ENCODE measurements around the gene FAM163B.

The FAM163B gene

GRCh38 chr9:133601746-133602145 is 7.4 kb downstream of the FAM163B start:
- Histone ChIP-seq H3K9me3 (ENCODE audit: control insufficient read depth, low read length) (no peaks in the 10 kb centered on the region), H3K27ac (ENCODE audit: insufficient read depth, low read depth, low read length, poor library complexity, severe bottlenecking) (no peak overlapping the region), H3K4me3 (ENCODE audit: insufficient read depth, low read depth, low read length) (no peak overlapping the region), H3K4me1 (ENCODE audit: control insufficient read depth, insufficient read depth, low read length) (no peaks in the 10 kb centered on the region), H3K36me3 (ENCODE audit: control insufficient read depth, insufficient read depth, low read length) (no peaks in the 10 kb centered on the region), H3K27me3 (ENCODE audit: control insufficient read depth, insufficient read depth, low read length, poor library complexity, severe bottlenecking) (peaks cover 2% of the 10 kb centered on the region)
- WGBS, 2 experiments, result 92 to 93% methylated on average over 10 of the region's 10 CpGs

DNA sequence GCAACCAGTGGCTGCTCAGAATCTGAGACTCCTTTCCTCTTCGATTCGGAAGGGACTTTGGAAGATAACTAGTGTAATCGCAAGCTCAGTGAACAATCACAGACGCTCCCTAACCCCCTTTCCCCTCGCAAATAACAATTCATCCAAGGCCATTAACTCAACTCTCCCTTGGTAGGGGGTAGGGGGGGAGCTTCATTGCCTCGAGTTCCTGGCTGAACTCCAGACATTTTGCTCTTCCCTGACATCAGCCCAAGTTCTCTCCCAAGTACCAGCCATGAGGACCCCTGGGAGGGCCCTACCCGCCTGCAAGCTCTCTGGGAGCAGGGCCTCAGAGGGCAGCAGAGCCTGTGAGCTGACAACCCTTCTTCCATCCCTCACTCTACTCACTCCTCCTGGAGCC is 8.4 kb downstream of the FAM163B start:
- no peaks in the 10 kb centered on the region for H3K36me3 ChIP-seq (ENCODE audit: control insufficient read depth, insufficient read depth, low read length)
- WGBS, 2 experiments, result 77 to 78% methylated on average over 5 to 6 of the region's 7 CpGs
- no peak overlapping the region for H3K27ac ChIP-seq (ENCODE audit: insufficient read depth, low read depth, low read length, poor library complexity, severe bottlenecking)
- no peak overlapping the region for H3K4me3 ChIP-seq (ENCODE audit: insufficient read depth, low read depth, low read length)
- no peaks in the 10 kb centered on the region for H3K4me1 ChIP-seq (ENCODE audit: control insufficient read depth, insufficient read depth, low read length)
- H3K27me3 ChIP-seq (ENCODE audit: control insufficient read depth, insufficient read depth, low read length, poor library complexity, severe bottlenecking), result no peaks in the 10 kb centered on the region
- no peaks in the 10 kb centered on the region for H3K9me3 ChIP-seq (ENCODE audit: control insufficient read depth, low read length)

DNA sequence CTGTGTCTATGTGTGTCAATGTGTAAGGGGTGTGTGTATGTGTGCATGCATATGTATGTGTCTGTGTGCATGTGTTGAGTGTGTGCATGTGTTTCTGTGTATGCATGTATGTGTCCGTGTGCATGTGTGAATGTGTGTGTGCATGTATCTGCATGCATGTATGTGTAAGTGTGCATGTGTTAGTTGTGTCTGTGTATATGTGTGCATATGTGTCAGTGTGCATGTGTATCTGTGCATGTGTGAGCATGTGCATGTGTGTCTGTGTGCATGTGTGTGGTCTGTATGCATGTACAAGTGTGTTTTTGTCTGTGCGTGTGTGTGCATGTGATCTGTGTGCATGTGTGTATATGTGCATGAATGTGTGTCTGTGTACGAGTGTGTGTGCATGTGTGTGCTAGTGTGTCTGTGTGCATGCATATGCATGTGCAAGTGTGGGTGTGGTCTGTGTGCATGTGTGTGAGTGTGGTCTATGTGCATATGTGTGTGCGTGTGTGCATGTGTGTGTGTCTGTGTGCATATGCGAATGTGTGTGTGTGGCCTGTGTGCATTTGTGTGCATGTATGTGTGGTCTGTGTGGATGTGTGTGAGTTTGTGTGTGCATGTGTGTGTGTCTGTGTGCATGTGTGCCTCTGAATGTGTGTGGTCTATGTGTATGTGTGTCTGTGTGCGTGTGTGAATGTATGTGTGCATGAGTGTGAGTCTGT is 9.6 kb downstream of the FAM163B start:
- Histone ChIP-seq H3K27me3 (ENCODE audit: control insufficient read depth, insufficient read depth, low read length, poor library complexity, severe bottlenecking) (no peaks in the 10 kb centered on the region), H3K9me3 (ENCODE audit: control insufficient read depth, low read length) (no peaks in the 10 kb centered on the region), H3K4me1 (ENCODE audit: control insufficient read depth, insufficient read depth, low read length) (no peaks in the 10 kb centered on the region), H3K36me3 (ENCODE audit: control insufficient read depth, insufficient read depth, low read length) (no peaks in the 10 kb centered on the region), H3K27ac (ENCODE audit: insufficient read depth, low read depth, low read length, poor library complexity, severe bottlenecking) (no peak overlapping the region), H3K4me3 (ENCODE audit: insufficient read depth, low read depth, low read length) (no peak overlapping the region)
- WGBS, 2 experiments, result 92 to 95% methylated on average over 6 of the region's 6 CpGs

DNA sequence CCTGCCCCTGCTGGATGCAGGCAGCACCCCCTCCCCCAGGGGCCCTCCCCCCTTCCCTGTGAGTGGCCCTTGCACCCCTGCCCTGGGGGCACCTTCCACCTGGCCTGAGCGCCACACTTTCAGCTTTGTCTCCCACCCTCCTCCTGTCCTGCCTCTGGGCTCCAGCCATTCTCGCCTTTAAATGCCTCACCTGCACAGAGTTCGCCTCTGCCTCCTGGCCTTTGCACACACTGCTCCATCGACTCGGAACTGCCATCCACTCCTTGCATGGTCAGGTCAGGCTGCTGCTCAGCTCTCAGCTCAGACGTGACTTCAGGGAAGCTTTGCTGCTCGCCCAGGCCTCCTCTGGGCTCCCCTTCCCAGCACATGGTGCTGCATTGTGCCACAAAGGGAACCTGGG is 10.2 kb downstream of the FAM163B start:
- no peaks in the 10 kb centered on the region for H3K9me3 ChIP-seq (ENCODE audit: control insufficient read depth, low read length)
- H3K27ac ChIP-seq (ENCODE audit: insufficient read depth, low read depth, low read length, poor library complexity, severe bottlenecking), result no peak overlapping the region
- H3K27me3 ChIP-seq (ENCODE audit: control insufficient read depth, insufficient read depth, low read length, poor library complexity, severe bottlenecking), result no peaks in the 10 kb centered on the region
- no peaks in the 10 kb centered on the region for H3K36me3 ChIP-seq (ENCODE audit: control insufficient read depth, insufficient read depth, low read length)
- WGBS, 2 experiments, result 91 to 92% methylated on average over 7 of the region's 7 CpGs
- H3K4me1 ChIP-seq (ENCODE audit: control insufficient read depth, insufficient read depth, low read length), result no peaks in the 10 kb centered on the region
- no peak overlapping the region for H3K4me3 ChIP-seq (ENCODE audit: insufficient read depth, low read depth, low read length)

DNA sequence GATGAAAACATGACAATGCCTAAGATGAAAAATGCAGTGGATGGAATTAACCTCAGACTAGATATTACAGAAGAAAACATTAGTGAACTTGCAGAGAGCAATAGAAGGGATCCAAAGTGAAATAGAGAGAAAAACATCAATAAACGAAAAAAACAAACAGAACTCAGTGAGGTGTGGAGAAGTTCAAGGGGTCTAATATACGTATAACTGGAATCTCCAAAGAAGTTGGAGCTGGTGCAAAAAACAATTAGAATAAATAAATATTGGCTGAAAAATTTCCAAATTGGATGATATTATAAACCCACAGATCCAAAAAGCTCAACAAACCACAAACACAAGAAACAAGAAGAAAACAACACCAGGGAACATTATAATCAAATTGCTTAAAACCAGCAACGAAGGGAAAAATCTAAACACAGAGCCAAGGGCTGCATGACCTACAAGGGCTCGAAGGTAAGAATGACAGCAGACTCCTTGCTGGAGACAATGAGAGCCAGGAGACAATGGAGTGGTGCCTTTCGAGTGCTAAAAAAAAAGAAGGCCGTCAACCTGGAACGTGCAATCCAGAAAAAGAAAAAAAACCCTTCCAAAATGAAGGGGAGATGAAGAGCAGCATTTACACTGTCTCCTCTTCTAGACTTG is 11.8 kb downstream of the FAM163B start:
- no peaks in the 10 kb centered on the region for H3K9me3 ChIP-seq (ENCODE audit: control insufficient read depth, low read length)
- 86 to 88% methylated on average over 7 of the region's 7 CpGs for WGBS, 2 experiments
- no peak overlapping the region for H3K27ac ChIP-seq (ENCODE audit: insufficient read depth, low read depth, low read length, poor library complexity, severe bottlenecking)
- no peaks in the 10 kb centered on the region for H3K27me3 ChIP-seq (ENCODE audit: control insufficient read depth, insufficient read depth, low read length, poor library complexity, severe bottlenecking)
- no peak overlapping the region for H3K4me3 ChIP-seq (ENCODE audit: insufficient read depth, low read depth, low read length)
- H3K4me1 ChIP-seq (ENCODE audit: control insufficient read depth, insufficient read depth, low read length), result no peaks in the 10 kb centered on the region
- H3K36me3 ChIP-seq (ENCODE audit: control insufficient read depth, insufficient read depth, low read length), result no peaks in the 10 kb centered on the region

- Histone ChIP-seq H3K4me3 (ENCODE audit: insufficient read depth, low read depth, low read length) (no peak overlapping the region), H3K9me3 (ENCODE audit: control insufficient read depth, low read length) (no peaks in the 10 kb centered on the region), H3K4me1 (ENCODE audit: control insufficient read depth, insufficient read depth, low read length) (no peaks in the 10 kb centered on the region), H3K27ac (ENCODE audit: insufficient read depth, low read depth, low read length, poor library complexity, severe bottlenecking) (no peak overlapping the region), H3K36me3 (ENCODE audit: control insufficient read depth, insufficient read depth, low read length) (no peaks in the 10 kb centered on the region), H3K27me3 (ENCODE audit: control insufficient read depth, insufficient read depth, low read length, poor library complexity, severe bottlenecking) (no peaks in the 10 kb centered on the region)
- 82% methylated on average over 8 of the region's 8 CpGs for WGBS, 2 experiments
Measured at GRCh38 chr9:133595910-133596309, 13.3 kb downstream of the FAM163B start.

- no peaks in the 10 kb centered on the region for H3K36me3 ChIP-seq (ENCODE audit: control insufficient read depth, insufficient read depth, low read length)
- H3K27me3 ChIP-seq (ENCODE audit: control insufficient read depth, insufficient read depth, low read length, poor library complexity, severe bottlenecking), result no peaks in the 10 kb centered on the region
- no peaks in the 10 kb centered on the region for H3K9me3 ChIP-seq (ENCODE audit: control insufficient read depth, low read length)
- H3K27ac ChIP-seq (ENCODE audit: insufficient read depth, low read depth, low read length, poor library complexity, severe bottlenecking), result no peak overlapping the region
- WGBS, 2 experiments, result 95 to 98% methylated on average over 2 of the region's 2 CpGs
- no peak overlapping the region for H3K4me3 ChIP-seq (ENCODE audit: insufficient read depth, low read depth, low read length)
- no peaks in the 10 kb centered on the region for H3K4me1 ChIP-seq (ENCODE audit: control insufficient read depth, insufficient read depth, low read length)
Measured at GRCh38 chr9:133594310-133594709, 14.9 kb downstream of the FAM163B start.

DNA sequence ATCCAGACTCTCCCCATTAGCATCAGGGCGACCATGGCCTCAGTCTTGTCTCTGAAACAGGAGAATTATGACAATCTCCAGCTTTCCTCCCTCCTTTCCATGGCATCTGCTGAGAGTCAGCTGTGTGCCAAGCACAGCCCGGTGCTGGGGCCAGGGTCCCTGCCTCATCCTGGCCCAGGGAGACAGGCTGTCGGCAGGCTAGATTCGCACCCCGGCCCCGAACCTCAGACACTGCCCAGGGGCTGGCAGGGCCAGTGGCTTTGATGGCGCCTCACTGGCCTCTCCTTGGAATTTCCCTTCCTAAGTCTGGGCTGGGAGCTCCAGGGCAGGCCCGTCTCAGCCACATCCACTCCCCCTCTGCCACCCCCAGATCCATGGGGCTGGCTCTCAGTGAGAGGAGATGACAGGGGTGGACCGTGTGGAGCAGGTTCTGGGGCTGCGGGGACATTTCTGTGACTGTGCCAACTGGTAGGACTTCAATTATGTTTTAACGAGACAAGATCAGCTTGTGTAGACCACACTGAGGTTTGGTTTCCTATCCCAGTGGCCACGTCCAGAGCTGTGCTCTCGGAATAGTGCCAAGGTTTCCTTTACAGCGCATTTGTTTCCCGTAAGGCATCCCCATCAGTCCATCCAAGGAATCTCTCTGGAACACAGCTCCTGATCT is 15.5 kb downstream of the FAM163B start:
- H3K4me3 ChIP-seq (ENCODE audit: insufficient read depth, low read depth, low read length), result no peak overlapping the region
- 90 to 93% methylated on average over 15 of the region's 15 CpGs for WGBS, 2 experiments
- no peaks in the 10 kb centered on the region for H3K27me3 ChIP-seq (ENCODE audit: control insufficient read depth, insufficient read depth, low read length, poor library complexity, severe bottlenecking)
- no peaks in the 10 kb centered on the region for H3K9me3 ChIP-seq (ENCODE audit: control insufficient read depth, low read length)
- H3K4me1 ChIP-seq (ENCODE audit: control insufficient read depth, insufficient read depth, low read length), result no peaks in the 10 kb centered on the region
- H3K27ac ChIP-seq (ENCODE audit: insufficient read depth, low read depth, low read length, poor library complexity, severe bottlenecking), result no peak overlapping the region
- H3K36me3 ChIP-seq (ENCODE audit: control insufficient read depth, insufficient read depth, low read length), result no peaks in the 10 kb centered on the region

- H3K36me3 ChIP-seq (ENCODE audit: control insufficient read depth, insufficient read depth, low read length), result no peaks in the 10 kb centered on the region
- no peak overlapping the region for H3K4me3 ChIP-seq (ENCODE audit: insufficient read depth, low read depth, low read length)
- WGBS, 2 experiments, result 86% methylated on average over 17 of the region's 17 CpGs
- H3K9me3 ChIP-seq (ENCODE audit: control insufficient read depth, low read length), result no peaks in the 10 kb centered on the region
- H3K4me1 ChIP-seq (ENCODE audit: control insufficient read depth, insufficient read depth, low read length), result no peaks in the 10 kb centered on the region
- H3K27me3 ChIP-seq (ENCODE audit: control insufficient read depth, insufficient read depth, low read length, poor library complexity, severe bottlenecking), result no peaks in the 10 kb centered on the region
- no peak overlapping the region for H3K27ac ChIP-seq (ENCODE audit: insufficient read depth, low read depth, low read length, poor library complexity, severe bottlenecking)
Measured at GRCh38 chr9:133592731-133593409, 16.3 kb downstream of the FAM163B start.

- Histone ChIP-seq H3K4me3 (ENCODE audit: insufficient read depth, low read depth, low read length) (no peak overlapping the region), H3K36me3 (ENCODE audit: control insufficient read depth, insufficient read depth, low read length) (no peaks in the 10 kb centered on the region), H3K9me3 (ENCODE audit: control insufficient read depth, low read length) (no peaks in the 10 kb centered on the region), H3K27me3 (ENCODE audit: control insufficient read depth, insufficient read depth, low read length, poor library complexity, severe bottlenecking) (no peaks in the 10 kb centered on the region), H3K4me1 (ENCODE audit: control insufficient read depth, insufficient read depth, low read length) (no peaks in the 10 kb centered on the region), H3K27ac (ENCODE audit: insufficient read depth, low read depth, low read length, poor library complexity, severe bottlenecking) (no peak overlapping the region)
- 79 to 82% methylated on average over 10 of the region's 10 CpGs for WGBS, 2 experiments
Measured at GRCh38 chr9:133591985-133592384, 17.2 kb downstream of the FAM163B start.
